Prostate gland (tissue), 2 donors: ENCODE data around the gene PTX3.

ENCODE experiments used
- POLR2A ChIP-seq: fragments of 450-650 bp; IDR thresholded peaks from one replicate; pipeline ENCODE4 v1.6.1; 2016; ENCODE audit warnings: antibody characterized with exemption, mild to moderate bottlenecking
- POLR2AphosphoS5 ChIP-seq: sonication (generic); formaldehyde crosslinking; IDR thresholded peaks from one replicate; pipeline ENCODE4 v1.6.1; 2017; ENCODE audit warnings: antibody characterized with exemption
- TF ChIP-seq, protein P1 (sequence below), 4 experiments: fragments of 200-600 bp in 2 of 4; fragments of 450-650 bp in 2 of 4; sonication (generic) in 2 of 4; IDR thresholded peaks; 1 replicate in 3 of 4; 2 replicates in 1 of 4; pipeline ENCODE4 v1.5.1; 2016 to 2019; ENCODE audit warnings: antibody characterized with exemption in 4 of 4, mild to moderate bottlenecking in 2 of 4, moderate library complexity in 2 of 4

DNA sequence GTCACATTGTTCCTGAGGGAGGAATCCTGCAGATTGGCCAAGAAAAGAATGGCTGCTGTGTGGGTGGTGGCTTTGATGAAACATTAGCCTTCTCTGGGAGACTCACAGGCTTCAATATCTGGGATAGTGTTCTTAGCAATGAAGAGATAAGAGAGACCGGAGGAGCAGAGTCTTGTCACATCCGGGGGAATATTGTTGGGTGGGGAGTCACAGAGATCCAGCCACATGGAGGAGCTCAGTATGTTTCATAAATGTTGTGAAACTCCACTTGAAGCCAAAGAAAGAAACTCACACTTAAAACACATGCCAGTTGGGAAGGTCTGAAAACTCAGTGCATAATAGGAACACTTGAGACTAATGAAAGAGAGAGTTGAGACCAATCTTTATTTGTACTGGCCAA lies 6.1 kb downstream of the PTX3 start:
- TF ChIP-seq, protein P1, sequence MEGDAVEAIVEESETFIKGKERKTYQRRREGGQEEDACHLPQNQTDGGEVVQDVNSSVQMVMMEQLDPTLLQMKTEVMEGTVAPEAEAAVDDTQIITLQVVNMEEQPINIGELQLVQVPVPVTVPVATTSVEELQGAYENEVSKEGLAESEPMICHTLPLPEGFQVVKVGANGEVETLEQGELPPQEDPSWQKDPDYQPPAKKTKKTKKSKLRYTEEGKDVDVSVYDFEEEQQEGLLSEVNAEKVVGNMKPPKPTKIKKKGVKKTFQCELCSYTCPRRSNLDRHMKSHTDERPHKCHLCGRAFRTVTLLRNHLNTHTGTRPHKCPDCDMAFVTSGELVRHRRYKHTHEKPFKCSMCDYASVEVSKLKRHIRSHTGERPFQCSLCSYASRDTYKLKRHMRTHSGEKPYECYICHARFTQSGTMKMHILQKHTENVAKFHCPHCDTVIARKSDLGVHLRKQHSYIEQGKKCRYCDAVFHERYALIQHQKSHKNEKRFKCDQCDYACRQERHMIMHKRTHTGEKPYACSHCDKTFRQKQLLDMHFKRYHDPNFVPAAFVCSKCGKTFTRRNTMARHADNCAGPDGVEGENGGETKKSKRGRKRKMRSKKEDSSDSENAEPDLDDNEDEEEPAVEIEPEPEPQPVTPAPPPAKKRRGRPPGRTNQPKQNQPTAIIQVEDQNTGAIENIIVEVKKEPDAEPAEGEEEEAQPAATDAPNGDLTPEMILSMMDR (IDR thresholded peaks at IDR 0.05): no peak
- no peak for TF ChIP-seq POLR2A
- no peak for TF ChIP-seq POLR2AphosphoS5
